ENCODE measurements around the gene ARHGAP10.
A peak's percentile ranks its signal among the peaks of the same experiment; 100 is the strongest.
"Not testable (repeated sequence)": the region's sequence is repeated elsewhere in the genome, so short reads cannot be mapped to it uniquely, and the experiment has no call there.

The ARHGAP10 gene

GRCh38 chr4:148065075-148065474, 333.2 kb downstream of the ARHGAP10 start:
- DNase-seq (ENCODE audit: low read depth) = peak; percentile 75

- no peak for DNase-seq (ENCODE audit: low read depth)
These were observed 335.5 kb downstream of the ARHGAP10 start for GRCh38 chr4:148067301-148067916.

GRCh38 chr4:148068065-148068911, 336.4 kb downstream of the ARHGAP10 start:
- no peak for DNase-seq (ENCODE audit: low read depth)

GRCh38 chr4:148069086-148069894, 337.4 kb downstream of the ARHGAP10 start:
- DNase-seq (ENCODE audit: low read depth) = no peak

GRCh38 chr4:148069895-148070178, 337.9 kb downstream of the ARHGAP10 start:
- DNase-seq (ENCODE audit: low read depth) = no peak

DNA sequence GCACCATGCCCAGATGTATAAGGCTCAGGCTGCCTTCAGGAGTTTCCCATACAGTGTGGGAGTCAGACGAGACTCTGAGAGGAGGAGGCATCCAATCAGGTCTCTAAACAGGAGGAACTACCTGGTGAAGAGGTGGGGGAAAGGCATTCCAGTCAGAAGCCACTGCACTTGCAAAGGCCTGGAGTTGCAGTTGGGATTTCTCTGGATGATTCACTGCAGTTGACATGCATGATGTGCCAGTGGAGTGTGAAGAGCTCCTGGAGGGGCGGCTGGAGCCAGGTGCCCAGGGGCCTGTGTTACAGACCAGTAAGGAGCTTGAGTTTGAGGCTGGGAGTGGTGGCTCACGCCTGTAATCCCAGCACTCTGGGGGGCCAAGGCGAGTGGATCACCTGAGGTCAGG, 339.1 kb downstream of the ARHGAP10 start:
- DNase-seq (ENCODE audit: low read depth) = no peak

DNA sequence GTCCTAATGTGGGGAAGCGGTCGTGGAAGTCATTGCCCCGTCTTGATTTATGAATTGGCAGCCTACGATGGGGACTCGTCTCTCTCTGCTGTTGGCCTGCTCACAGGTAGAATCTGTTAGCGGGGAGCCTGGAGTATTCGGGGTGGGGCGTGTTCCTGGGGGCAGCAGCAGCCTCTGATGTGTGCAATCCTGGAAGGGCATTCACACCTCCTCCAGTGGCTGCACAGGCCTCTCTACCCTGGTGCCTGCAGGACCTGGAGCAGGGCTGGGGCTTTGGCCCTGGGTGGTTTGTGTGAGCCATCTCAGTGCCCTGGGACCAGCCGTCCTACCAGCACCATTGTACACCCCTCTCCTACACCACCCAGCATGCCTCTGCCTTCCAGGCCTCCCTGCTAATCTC, 340.9 kb downstream of the ARHGAP10 start:
- no peak for DNase-seq (ENCODE audit: low read depth)

DNA sequence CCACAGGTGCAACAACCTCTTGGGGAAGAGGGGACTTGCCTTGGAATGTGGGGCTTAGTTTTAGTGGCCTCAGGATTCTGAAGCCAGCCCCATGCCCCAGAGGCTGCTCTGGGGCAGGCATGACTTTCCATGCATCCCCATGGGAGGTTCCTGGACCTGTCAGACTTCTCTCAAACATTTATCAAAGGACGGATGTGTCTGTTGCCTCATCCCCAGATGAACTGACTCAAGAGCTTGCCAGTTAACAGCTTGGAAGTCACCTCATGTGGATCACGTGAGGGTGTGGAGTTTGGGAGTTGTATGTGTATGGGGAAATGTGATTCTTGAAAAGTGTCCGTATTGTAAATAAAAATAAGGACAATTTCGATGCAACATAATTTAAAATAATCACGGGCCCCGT, 341.5 kb downstream of the ARHGAP10 start:
- no peak for DNase-seq (ENCODE audit: low read depth)

DNA sequence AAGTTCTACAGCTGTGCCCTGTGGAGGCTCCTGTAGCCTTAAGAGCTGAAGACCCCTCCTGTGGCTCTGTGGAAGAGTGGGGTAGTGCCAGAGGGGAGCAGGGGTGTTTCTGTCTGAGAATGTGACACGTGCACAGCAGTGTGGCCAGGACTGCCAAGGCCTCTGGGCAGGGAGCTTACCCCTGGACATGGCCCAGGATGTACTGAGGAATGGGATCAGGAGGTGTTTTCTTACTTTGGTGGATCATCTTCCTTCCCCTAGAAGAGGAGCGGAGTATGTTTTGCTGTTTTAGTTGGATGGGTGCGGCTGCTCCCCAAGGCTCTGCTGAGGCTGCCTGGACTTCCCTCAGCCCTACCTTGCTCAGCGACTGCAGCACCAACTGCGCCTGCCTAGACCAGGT, 342.6 kb downstream of the ARHGAP10 start:
- no peak for DNase-seq (ENCODE audit: low read depth)

DNA sequence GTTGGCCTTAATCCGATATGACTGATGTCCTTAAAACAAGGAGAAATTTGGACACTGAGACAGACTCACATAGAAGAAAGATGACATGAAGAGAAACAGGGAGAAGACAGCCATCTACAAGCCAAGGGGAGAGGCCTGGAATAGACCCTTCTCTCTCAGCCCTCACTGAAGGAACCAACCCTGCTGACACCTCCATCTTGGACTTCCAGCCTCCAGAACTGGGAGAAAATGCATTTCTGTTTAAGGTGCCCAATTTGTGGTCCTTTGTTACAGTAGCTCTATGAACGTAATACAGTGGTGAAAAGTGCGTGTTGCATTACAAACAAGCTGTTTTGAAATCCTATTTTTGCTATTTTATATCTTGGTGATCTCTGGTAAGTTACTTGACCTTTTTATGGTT, 343.6 kb downstream of the ARHGAP10 start:
- DNase-seq (ENCODE audit: low read depth) = no peak

- DNase-seq (ENCODE audit: low read depth) = peak; percentile 60
These were observed 345.1 kb downstream of the ARHGAP10 start for GRCh38 chr4:148076964-148077363.

GRCh38 chr4:148077581-148077980, 345.7 kb downstream of the ARHGAP10 start:
- DNase-seq (ENCODE audit: low read depth) = no peak

GRCh38 chr4:148078061-148078460, 346.2 kb downstream of the ARHGAP10 start:
- DNase-seq (ENCODE audit: low read depth) = no peak

DNA sequence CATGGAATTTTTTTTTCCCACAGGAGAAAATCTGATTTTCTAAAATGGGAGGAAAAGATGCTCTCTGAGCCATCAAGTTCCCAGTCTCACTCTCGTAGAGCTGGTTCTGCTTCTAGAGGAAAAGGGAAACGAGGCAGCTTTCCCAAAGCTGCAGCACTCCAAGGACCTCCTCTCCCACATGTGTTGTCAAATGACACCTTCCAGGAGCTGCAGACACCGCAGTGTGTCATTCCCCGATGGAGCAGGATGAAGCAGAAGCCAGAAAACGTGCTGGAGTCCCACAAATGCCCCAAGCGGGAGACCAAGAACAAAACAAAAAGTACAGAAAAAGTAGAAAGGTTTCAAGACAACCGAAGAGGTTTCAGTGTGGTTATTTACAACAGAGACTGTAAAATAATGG, 348.1 kb downstream of the ARHGAP10 start:
- no peak for DNase-seq (ENCODE audit: low read depth)

DNA sequence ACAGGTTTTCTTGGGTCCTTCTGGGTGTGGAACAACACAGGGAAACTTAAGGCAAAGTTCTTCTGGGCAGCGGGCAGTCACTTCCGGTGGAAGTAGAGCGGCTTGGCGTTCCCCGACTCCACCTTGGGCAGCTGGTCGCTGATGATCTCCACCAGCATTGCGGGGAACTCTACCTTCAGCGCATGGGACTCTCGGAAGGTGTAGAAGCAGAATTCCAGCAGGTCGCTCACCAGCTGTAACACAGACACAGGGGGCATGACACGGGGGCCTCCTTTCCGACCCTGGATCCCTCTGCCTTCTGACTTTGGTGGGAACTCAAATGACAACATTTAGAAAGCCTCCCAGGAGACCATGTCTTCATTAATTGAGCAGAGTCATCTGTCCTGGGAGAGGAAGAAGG, 349.4 kb downstream of the ARHGAP10 start:
- no peak for DNase-seq (ENCODE audit: low read depth)

DNA sequence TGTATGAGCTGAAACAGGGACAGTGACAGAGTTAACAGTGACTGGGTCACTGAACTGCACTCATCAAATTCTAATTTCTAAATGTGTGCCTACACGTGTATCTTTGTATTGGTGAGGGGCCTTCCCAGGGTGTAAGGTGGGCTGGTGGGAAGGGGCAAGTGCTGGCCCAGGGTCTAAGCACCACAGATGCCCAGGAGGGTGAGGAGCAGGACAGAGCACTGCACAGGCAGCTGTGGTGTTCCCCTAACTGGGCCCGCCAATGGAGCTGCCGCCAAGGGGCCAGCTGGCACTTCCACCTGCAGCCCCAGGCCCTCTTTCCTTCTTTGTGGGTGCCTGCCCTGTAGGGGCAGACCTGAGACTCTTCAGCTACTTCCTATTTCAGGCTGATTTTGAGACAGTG, 349.9 kb downstream of the ARHGAP10 start:
- no peak for DNase-seq (ENCODE audit: low read depth)

GRCh38 chr4:148083073-148083472, 351.2 kb downstream of the ARHGAP10 start:
- not testable (repeated sequence) for DNase-seq (ENCODE audit: low read depth)

DNA sequence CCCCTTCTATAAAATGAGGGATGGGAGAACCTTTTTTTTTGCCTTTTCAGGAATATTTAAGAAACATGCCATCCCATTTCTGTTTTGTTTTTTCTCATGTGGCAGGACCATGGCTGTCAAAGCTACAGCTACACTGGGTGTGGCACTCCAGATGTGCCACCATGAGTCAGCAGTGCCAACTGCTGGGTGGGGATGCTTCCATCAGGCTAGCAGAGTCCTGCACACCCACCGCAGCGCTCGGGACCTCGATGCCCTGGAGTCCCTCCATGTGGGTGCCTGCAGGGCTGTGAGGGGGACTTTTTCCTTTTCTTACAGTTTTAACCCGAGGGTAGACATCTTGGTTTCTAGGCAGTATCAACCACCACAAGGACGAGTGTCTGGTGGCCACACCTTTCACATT, 357.7 kb downstream of the ARHGAP10 start:
- no peak for DNase-seq (ENCODE audit: low read depth)

GRCh38 chr4:148090029-148090428, 358.1 kb downstream of the ARHGAP10 start:
- no peak for DNase-seq (ENCODE audit: low read depth)

DNA sequence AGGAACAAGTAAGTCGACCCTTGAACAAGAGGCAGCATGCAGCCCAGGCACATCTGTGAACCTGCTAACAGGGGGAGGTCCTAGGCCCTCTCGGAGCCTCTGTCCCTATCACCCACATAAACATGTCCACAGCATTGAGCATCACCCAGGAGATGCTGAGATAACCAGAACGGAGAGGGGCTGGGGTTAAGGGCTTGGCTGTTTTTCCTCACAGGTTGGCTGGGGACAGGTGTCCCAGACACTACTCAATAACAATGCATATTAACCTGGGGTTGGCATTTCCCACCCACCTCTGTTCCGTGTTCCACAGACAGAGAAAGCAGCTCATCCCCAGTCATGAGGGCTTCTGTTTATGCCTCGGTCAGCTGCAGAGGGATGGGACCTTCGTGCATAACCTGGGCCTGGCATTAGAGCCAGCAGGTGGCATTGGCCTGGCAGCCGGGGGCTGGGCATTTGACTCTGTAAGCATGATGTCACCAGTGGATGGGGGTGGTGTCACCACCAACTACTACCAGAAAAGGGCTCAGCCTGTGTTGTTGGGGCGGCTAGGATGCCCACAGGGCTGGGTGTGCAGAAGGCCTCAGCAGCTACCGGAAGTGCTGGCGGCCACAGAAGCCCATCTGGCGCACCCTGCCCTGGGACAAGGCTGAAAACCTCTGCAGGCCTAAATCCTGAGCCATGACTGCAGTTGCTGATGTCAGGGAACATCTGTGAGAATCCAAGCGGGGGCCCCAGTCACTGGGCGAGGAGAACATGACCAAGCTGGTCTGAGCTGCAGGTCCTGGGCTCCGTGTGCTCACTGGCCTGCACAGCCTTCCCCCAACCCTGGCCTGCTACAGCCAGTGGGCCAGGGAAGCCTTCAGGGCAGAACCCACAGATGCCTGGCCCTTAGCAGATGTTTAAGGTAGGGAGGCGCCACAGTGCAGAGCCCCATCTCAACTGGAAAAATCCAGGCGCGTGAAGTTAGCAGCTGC, 358.9 kb downstream of the ARHGAP10 start:
- DNase-seq (ENCODE audit: low read depth) = no peak

DNA sequence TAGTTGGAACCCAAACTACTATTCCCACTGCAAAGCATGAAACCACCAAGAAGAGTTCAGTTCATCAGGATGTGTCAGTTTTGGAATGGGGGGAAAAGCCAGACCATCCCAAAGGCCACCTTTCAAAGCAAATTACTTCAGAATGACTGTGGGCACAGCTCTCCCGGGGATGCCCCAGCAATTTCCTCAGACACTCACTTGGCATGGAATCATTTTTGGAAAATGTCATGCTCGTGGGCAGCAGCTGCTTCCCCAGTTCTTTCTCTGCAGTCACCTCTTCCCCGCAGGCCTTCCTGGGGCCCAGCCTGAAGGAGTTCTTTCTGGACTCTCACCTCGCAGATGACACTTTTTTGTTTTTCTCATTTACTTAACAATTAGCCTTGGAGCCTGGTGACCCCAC, 360.0 kb downstream of the ARHGAP10 start:
- no peak for DNase-seq (ENCODE audit: low read depth)

Data from iris pigment epithelial cell (primary cell).